Activated CD4-positive, CD25-positive, alpha-beta regulatory T cell (primary cell): ENCODE measurements around the gene HAUS3.
"Not testable (repeated sequence)": the region's sequence is repeated elsewhere in the genome, so short reads cannot be mapped to it uniquely, and the experiment has no call there.

ENCODE experiments used
- DNase-seq, 4 experiments: peaks; one replicate each; lab custom pipeline; 2025; lab: John Stamatoyannopoulos, UW

Gene HAUS3

DNA sequence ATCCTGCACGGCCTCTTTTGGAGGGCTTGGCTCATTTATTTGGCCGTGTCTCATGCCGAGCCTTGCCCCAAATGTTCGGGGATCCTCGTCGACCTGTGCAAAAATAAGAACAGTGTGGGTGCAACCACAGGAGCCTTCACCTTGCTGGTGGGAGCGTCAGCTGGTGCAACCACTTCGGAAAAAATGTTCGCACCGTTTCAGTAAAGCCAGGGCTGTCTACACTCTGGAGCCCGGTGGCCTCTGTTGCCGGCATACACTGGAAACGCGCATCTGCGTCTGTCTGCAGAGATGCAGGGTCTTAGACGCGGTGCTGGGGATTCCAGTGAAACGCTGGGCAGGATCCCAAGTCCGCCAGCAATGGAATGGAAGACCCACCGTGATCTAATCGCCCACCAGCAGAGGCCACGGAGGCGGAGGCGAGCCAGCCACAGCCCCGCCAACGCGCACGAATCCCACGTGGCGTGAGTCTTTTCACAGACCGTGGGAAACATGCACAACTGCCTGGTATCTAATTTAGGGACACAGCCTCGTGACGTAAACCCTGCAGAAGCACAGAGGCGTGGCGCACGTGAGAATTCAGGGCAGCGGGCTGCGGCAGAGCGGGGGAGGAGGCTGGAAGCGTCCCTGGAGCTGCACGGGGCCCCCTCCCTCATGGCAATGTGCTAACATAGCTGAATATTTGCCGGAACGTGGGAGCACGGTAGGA lies 33.8 kb upstream of the HAUS3 start:
- no peak for DNase-seq

- not testable (repeated sequence) for DNase-seq
These were observed 33.1 kb upstream of the HAUS3 start for GRCh38 chr4:2275044-2275397.

GRCh38 chr4:2274320-2275043 lies 32.6 kb upstream of the HAUS3 start:
- no peak for DNase-seq

- DNase-seq, result no peak
These were observed 31.9 kb upstream of the HAUS3 start for GRCh38 chr4:2273657-2274319.

- DNase-seq, result no peak
These were observed 31.3 kb upstream of the HAUS3 start for GRCh38 chr4:2273221-2273620.

DNA sequence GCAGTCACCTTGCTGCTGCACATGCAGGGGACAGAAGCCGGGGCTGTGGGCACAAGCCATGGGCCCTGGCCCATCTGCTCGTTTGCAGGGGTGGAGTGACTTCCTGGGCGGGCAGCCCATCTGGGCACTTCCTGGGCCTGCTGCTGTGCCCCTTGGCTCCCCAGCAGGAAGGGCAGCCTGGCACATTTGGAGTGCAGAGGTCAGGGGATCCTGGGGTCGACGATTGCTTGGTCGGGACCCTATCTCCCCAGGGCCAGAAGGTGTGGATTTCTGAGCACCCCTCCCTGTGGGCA lies 30.9 kb upstream of the HAUS3 start:
- DNase-seq, result no peak

GRCh38 chr4:2272026-2272827 lies 30.3 kb upstream of the HAUS3 start:
- DNase-seq, result no peak

GRCh38 chr4:2271279-2272025 lies 29.5 kb upstream of the HAUS3 start:
- no peak for DNase-seq

DNA sequence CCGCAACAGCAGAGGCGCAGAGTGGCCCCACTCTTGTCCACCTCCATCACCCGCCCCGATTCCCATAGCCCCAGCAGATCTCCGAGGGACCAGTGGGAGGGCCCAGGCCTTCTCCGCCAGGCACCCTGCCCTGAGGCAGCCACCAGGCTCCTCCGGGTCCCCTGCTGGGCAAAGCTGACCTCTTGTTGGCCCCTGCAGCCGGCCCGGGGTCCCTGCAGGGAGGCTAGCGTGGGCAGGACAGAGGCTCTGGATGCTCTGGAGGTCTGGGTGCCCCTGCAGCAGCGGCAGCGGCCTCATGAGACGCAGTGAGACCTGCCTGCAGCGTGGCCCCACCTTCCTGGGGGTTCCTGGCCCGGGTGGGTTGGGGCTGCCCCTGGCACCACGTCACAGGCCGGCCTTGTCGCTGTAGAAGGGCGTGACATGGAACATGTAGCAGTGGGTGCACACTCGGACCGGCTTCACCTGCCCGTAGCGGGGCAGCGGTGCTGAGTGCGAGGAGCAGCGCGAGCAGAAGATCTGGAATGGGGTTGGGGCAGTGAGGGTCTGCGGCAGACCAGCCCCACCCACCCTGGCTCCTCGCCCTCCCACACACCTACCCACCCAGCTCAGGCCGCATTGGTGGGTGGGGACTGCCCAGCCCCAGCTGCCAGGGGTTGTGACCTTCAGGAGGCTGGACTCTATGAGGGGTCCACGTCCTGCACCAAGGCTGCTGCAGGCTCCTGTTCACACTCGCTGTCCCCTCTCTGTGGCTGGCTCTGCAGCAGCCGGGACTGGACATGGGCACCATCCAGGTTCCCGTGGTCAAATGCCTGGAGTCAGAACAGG lies 28.6 kb upstream of the HAUS3 start:
- no peak for DNase-seq

GRCh38 chr4:2269618-2270163 lies 27.8 kb upstream of the HAUS3 start:
- DNase-seq, result no peak

DNA sequence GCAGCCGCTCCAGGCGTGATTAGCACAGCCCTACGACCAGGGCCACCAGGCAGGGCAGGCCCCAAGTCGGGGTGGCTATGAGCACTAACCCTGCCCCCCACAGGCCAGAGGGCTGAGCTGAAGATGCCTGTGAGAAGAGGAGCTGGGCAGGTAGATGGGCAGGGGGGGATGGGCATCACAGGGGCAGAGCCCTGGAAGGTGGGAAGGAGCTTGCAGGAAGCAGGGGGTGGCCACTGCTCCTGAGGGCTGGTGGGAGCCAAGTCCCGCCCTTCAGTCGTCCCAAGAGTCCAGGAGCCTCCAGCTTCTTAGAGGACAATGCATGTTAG lies 27.2 kb upstream of the HAUS3 start:
- no peak for DNase-seq

DNA sequence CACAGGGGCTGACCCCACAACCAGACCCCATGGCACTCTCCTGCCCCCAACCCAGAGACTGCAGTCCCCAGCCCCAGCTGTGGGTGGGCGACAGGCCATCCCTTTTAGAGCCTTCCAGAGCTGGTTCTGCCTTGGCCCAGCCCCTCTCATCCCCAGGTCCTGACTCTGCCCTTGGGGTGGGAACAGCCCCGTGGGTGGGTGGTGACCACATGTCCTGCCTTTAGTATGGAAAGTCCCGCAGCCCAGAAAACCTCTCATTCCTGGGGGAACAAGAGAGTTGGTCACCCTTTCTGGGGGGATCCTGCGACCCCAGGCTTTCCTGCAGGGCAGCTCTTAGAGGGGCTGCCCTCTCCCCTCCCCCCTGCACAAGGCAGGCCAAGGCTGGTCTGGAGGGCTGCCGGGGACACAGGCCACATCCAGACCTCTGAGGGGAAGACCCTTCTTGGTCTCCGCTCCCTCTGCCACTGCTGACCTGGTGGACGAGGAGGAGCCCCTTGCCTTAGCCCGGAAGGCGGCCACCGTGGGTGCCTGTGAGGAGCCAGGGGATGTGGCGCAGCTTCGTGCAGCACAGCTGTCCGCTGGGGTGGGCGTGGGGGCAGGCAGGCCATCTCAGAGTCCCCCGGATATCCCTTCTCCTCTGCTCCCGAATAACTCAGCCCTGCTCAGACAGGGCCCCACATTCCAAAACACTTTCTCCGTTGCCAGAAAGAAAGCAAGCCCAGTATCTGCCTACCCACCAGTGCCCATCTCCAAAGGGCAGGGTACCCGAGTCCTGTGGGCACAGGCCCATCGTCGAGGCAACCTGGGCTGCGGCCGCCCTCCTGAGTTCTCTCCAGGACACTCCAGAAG lies 26.7 kb upstream of the HAUS3 start:
- no peak for DNase-seq

DNA sequence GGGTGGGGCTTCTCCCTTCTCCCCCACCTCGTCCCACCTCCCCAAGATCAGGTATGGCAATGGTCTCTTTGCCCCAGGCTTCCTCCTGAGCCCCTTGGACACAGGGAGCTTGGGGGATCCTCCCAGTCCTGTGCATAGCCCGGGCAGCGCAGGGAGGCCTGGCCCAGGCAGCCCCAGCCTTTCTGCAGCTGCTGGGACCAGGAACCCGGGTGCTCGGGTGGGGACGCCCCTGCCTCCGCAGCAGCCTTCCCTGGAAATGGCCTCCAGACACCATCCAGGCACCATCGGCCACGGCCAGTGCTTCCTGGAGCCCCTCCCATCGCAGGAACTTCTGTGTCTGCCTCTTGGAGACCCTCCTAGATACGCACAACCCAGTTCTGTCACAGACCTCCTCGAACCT lies 25.9 kb upstream of the HAUS3 start:
- DNase-seq, result no peak

GRCh38 chr4:2267320-2267811 lies 25.4 kb upstream of the HAUS3 start:
- DNase-seq, result no peak

GRCh38 chr4:2266821-2267220 lies 24.9 kb upstream of the HAUS3 start:
- no peak for DNase-seq

DNA sequence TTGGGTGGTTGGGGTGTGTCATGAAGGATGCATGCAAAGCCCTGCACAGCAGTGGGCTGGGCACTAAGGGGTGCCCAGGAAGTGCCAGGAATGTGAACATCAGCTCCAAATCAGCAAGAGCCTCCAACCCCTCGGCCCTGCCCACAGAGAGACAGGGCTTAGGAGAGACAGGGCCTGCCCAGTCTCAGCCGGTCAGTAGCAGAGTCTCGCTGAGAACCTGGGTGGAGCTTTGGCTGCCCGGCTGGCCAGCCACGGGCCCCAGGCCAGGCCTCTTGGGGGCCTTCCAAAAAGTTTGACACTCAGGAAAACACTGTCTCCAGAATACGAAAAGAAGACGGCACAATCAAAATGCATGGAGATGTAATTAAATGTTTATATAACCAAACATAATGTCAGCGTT lies 24.3 kb upstream of the HAUS3 start:
- no peak for DNase-seq

GRCh38 chr4:2265113-2266110 lies 23.5 kb upstream of the HAUS3 start:
- DNase-seq, result no peak

DNA sequence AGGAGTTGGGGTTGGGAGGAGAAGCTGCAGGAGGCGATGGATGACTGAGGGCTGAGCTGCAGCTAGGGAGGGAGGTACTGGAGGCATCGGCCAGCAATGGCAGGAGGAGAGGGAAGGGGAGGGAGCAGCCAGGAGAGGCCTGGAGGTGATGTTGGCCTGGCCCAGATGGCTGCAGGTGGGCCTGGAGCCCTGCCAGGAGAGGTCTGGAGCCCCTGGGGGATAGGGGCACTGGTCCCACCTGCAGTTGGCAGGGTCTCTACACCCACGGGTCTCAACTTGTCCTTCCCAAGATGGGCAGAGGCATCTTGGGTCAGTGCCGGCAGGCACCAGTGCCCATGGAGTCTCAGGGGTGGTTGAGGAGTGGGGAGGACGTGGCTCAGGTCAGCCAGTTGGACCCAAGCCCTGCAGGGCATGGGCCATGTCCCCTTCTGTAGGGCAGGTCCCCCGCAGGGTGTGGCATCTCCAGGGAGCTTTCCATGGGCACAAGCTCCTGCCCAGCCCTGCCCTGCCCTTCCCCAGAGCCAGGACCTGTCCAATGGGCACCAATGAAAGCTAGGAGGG lies 22.6 kb upstream of the HAUS3 start:
- DNase-seq, result no peak
